Measurements from ENCODE around the gene MCOLN1. TPM values are rescaled to one million over a fixed set of nuclear protein-coding genes. Genes with fewer than 3 reads are reported as not detected.

Gene MCOLN1
- total RNA-seq, 4 donors from 2014 or later, result 7.4 to 18.4 (median 17.5) TPM

- ATAC-seq, result no peak
- Histone ChIP-seq H3K36me3 (peaks cover 0 to 80% of the 10 kb centered on the region in 2 donors), H3K27ac (no peak overlapping the region), H3K27me3 (no peaks in the 10 kb centered on the region), H3K4me1 (peaks cover 0 to 3% (median 0%) of the 10 kb centered on the region in 3 donors), H3K9me3 (no peaks in the 10 kb centered on the region), H3K4me3 (no peak overlapping the region)
- no peak for TF ChIP-seq EP300 (IDR thresholded peaks at IDR 0.05)
- no peak for TF ChIP-seq CTCF (IDR thresholded peaks at IDR 0.05)
- no peak for TF ChIP-seq POLR2AphosphoS5 (IDR thresholded peaks at IDR 0.05)
- TF ChIP-seq POLR2A (IDR thresholded peaks at IDR 0.05), result no peak
- 60% methylated on average over 1 of the region's 1 CpG; no CpG with 5 or more reads in 1 of the 2 donors for WGBS, 2 donors (ENCODE audit: low coverage in 1 of 2)
These were observed 23.5 kb downstream of the MCOLN1 start for GRCh38 chr19:7545904-7546303.

DNA sequence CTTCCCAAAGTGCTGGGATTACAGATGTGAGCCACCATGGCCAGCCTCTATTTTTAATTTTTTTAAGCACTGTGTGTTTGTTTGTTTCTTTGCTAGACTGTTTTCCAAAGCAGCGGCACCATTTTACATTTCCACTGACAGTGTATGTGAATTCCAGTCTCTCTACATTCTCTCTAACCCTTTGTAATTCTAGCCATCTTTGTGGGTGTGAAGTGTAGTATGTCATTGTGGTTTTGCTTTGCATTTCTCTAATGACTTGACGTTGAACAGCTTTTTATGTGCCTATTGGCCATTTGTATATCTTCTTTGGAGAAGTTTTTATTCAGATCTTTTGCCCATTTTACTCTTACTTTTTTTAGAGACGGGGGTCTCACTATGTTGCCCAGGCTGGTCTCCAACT lies 24.7 kb downstream of the MCOLN1 start:
- H3K27me3 ChIP-seq, result no peaks in the 10 kb centered on the region
- H3K9me3 ChIP-seq, result no peaks in the 10 kb centered on the region
- H3K4me1 ChIP-seq, result peaks cover 0 to 16% (median 0%) of the 10 kb centered on the region in 3 donors
- 84 to 90% methylated on average over 2 to 3 of the region's 3 CpGs for WGBS, 2 donors (ENCODE audit: low coverage in 1 of 2)
- peaks cover 0 to 72% of the 10 kb centered on the region in 2 donors for H3K36me3 ChIP-seq
- TF ChIP-seq POLR2AphosphoS5 (IDR thresholded peaks at IDR 0.05), result no peak
- TF ChIP-seq CTCF (IDR thresholded peaks at IDR 0.05), result no peak
- TF ChIP-seq POLR2A (IDR thresholded peaks at IDR 0.05), result no peak
- TF ChIP-seq EP300 (IDR thresholded peaks at IDR 0.05), result no peak
- no peak overlapping the region for H3K4me3 ChIP-seq
- H3K27ac ChIP-seq, result no peak overlapping the region
- no peak for ATAC-seq

- 88 to 89% methylated on average over 12 to 18 of the region's 36 CpGs for WGBS, 2 donors (ENCODE audit: low coverage in 1 of 2)
- H3K36me3 ChIP-seq, result peaks cover 0 to 68% of the 10 kb centered on the region in 2 donors
- TF ChIP-seq POLR2A (IDR thresholded peaks at IDR 0.05) (no peak), EP300 (IDR thresholded peaks at IDR 0.05) (no peak), CTCF (IDR thresholded peaks at IDR 0.05) (no peak), POLR2AphosphoS5 (IDR thresholded peaks at IDR 0.05) (no peak)
These were observed 27.2 kb downstream of the MCOLN1 start for GRCh38 chr19:7549429-7550148.

GRCh38 chr19:7550169-7550770 lies 27.8 kb downstream of the MCOLN1 start:
- Histone ChIP-seq H3K27ac (peak overlapping the region in 2 of 4 donors; percentile 42 to 72), H3K4me1 (peaks cover 0 to 16% (median 0%) of the 10 kb centered on the region in 3 donors), H3K36me3 (peaks cover 0 to 68% of the 10 kb centered on the region in 2 donors), H3K27me3 (no peaks in the 10 kb centered on the region), H3K4me3 (no peak overlapping the region), H3K9me3 (no peaks in the 10 kb centered on the region)
- WGBS, 2 donors (ENCODE audit: low coverage in 1 of 2), result 91% methylated on average over 6 of the region's 41 CpGs; no CpG with 5 or more reads in 1 of the 2 donors
- TF ChIP-seq EP300 (IDR thresholded peaks at IDR 0.05) (no peak), POLR2AphosphoS5 (IDR thresholded peaks at IDR 0.05) (no peak), CTCF (IDR thresholded peaks at IDR 0.05) (no peak)
- no peak for ATAC-seq

More at GRCh38 chr19:7549429-7550148, 27.2 kb downstream of the MCOLN1 start:
- H3K27me3 ChIP-seq, result no peaks in the 10 kb centered on the region
- H3K27ac ChIP-seq, result no peak overlapping the region
- no peak for ATAC-seq
- peaks cover 0 to 16% (median 0%) of the 10 kb centered on the region in 3 donors for H3K4me1 ChIP-seq
- no peaks in the 10 kb centered on the region for H3K9me3 ChIP-seq
- no peak overlapping the region for H3K4me3 ChIP-seq

All from gastroesophageal sphincter (tissue), 4 donors.